GM21528 (cell line): ENCODE data around the gene AP2A1.

ENCODE experiments used
- ATAC-seq: cut with Tn5 transposase; IDR thresholded peaks from one replicate; pipeline ENCODE4 v1.9.1; 2021; ENCODE audit warnings: mild to moderate bottlenecking, moderate library complexity; ENCODE audit not compliant: unreplicated experiment, low FRiP score

The AP2A1 gene

DNA sequence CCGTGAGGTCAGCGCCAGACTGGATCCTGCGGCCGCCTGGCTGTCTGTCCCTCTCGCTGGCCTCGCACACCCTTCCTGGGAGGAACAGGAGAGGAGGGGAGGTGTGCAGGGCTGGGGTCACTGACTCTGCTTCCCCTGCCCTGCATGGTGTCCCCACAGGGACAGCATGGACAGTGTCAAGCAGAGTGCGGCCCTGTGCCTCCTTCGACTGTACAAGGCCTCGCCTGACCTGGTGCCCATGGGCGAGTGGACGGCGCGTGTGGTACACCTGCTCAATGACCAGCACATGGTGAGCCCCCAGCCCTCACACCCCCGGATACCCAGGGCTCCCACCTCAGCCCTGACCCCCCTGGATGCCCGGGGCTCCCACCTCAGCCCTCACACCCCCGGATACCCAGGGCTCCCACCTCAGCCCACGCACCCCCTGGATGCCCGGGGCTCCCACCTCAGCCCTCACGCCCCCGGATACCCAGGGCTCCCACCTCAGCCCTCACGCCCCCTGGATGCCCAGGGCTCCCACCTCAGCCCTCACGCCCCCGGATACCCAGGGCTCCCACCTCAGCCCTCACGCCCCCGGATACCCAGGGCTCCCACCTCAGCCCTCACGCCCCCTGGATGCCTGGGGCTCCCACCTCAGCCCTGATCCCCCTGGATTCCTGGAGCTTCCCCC lies 25.1 kb downstream of the AP2A1 start:
- no peak for ATAC-seq

DNA sequence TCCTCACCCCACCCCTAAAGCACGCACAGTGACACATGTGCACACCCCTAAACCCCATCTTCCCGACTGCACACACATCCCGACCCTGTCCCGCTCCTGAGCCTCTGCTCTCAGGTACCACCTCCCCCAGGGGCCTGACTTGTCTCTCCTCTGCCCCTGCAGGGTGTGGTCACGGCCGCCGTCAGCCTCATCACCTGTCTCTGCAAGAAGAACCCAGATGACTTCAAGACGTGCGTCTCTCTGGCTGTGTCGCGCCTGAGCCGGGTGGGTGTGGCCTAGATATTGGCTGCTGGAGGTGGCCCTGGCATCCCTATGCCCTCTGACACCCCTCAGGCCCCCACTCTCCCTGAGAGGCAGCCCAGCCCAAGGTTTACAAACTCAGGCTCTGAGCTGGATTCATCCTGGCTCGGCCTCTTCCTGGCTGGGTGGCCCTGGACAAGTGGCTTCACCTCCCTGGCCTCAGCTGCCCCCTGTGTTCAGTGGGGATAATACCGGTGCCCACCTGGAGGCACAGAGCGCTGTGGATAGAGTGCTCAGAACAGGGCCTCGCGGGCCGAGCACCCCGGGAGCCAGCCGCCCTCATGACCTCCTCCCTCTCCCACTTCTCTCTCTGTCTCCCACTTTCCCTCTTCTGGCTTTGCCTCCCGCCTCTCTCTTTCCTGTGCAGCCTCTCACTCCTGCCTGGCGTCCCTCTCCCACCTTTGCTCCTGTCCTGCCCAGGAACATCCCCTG lies 26.2 kb downstream of the AP2A1 start:
- ATAC-seq = no peak

DNA sequence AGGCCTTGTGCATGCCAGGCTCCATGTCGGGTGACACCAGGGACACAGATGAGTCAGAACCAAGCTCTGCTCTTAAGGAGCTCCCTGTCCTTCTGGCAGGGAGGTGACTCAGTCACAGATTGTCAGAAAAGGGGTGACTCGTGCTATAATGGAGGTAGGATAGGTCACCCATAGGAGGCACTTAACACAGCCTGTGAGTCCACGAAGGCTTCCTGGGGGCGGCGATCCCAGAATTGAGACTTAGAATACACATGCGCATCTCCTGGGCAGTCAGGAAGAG lies 26.7 kb downstream of the AP2A1 start:
- no peak for ATAC-seq

DNA sequence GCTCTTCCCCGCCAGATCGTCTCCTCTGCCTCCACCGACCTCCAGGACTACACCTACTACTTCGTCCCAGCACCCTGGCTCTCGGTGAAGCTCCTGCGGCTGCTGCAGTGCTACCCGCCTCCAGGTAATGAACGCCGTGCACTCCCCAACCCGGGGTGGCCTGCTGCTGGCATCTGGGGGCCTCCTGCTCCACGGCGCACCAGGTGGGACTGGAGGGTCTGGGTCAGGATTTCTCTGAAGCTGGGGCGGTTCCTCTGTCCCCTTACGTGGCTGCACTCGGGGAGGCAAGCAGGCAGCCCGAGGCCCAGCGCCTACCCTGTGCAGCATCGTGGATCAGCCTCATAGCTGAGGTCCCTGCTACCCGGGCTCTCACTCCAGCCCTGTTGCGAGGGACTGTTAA lies 28.8 kb downstream of the AP2A1 start:
- ATAC-seq = no peak

DNA sequence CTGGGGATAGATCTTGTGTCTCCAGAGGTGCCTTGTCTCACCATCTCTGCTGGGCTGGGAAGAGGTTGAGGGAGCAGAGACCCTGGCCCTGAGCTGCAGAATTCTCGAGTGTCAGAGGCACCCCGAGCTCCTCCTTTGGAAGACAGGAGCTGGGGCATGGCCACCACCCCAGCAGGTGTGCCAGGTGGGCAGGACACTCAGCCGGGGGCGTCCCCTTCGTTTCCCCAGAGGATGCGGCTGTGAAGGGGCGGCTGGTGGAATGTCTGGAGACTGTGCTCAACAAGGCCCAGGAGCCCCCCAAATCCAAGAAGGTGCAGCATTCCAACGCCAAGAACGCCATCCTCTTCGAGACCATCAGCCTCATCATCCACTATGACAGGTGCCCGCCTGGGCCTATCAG lies 31.8 kb downstream of the AP2A1 start:
- ATAC-seq = no peak

DNA sequence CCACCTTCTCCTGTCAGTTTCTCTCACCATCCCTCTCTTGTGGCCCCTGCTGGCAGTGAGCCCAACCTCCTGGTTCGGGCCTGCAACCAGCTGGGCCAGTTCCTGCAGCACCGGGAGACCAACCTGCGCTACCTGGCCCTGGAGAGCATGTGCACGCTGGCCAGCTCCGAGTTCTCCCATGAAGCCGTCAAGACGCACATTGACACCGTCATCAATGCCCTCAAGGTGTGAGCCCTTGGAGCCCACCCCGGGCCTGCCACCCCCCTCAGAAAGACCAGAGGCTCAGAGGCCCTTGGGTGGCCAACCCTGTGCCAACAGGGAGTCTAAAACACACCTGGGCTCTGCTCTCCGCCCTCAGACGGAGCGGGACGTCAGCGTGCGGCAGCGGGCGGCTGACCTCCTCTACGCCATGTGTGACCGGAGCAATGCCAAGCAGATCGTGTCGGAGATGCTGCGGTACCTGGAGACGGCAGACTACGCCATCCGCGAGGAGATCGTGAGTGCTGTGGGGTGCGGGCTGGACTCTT lies 32.5 kb downstream of the AP2A1 start:
- no peak for ATAC-seq

DNA sequence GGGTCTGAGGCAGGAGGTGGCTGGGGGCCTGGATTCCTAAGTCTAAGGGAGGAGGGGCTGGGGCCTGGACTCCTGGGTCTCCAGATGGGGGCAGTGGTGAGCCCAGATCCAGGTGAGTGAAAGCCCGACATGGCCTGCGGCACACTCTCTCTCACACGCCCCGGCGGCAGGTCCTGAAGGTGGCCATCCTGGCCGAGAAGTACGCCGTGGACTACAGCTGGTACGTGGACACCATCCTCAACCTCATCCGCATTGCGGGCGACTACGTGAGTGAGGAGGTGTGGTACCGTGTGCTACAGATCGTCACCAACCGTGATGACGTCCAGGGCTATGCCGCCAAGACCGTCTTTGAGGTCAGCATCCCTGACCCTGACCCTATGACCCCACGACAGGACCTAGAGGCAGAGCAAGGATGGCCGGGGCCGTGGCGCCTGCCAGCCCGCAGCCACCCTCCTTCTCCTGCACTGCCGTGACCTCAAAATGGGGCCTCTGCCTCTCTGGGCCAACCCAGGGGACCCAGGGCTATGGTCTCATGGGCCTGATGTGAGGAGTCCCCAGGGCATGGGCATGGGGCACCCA lies 33.1 kb downstream of the AP2A1 start:
- ATAC-seq = no peak

DNA sequence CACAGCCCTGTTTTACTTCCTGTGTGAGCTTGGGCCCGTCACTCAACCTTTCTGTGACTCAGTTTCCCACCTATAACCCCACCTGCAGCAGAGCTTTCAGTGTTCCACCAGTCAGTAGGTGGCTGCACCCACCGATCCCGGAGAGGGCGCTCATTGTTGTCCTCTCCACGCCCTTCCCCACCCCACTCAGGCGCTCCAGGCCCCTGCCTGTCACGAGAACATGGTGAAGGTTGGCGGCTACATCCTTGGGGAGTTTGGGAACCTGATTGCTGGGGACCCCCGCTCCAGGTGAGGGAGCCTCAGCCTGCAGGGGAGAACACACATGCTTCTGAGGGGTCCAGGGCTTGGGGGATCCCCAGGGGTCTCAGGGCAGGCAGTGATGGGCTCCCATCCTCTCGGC lies 34.0 kb downstream of the AP2A1 start:
- ATAC-seq = no peak

DNA sequence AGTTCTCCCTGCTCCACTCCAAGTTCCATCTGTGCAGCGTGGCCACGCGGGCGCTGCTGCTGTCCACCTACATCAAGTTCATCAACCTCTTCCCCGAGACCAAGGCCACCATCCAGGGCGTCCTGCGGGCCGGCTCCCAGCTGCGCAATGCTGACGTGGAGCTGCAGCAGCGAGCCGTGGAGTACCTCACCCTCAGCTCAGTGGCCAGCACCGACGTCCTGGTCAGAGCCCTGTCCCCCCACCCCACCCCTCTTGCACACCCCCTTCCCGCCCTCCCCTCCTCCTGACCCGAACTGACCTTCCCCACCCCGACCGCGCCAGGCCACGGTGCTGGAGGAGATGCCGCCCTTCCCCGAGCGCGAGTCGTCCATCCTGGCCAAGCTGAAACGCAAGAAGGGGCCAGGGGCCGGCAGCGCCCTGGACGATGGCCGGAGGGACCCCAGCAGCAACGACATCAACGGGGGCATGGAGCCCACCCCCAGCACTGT lies 34.6 kb downstream of the AP2A1 start:
- no peak for ATAC-seq

DNA sequence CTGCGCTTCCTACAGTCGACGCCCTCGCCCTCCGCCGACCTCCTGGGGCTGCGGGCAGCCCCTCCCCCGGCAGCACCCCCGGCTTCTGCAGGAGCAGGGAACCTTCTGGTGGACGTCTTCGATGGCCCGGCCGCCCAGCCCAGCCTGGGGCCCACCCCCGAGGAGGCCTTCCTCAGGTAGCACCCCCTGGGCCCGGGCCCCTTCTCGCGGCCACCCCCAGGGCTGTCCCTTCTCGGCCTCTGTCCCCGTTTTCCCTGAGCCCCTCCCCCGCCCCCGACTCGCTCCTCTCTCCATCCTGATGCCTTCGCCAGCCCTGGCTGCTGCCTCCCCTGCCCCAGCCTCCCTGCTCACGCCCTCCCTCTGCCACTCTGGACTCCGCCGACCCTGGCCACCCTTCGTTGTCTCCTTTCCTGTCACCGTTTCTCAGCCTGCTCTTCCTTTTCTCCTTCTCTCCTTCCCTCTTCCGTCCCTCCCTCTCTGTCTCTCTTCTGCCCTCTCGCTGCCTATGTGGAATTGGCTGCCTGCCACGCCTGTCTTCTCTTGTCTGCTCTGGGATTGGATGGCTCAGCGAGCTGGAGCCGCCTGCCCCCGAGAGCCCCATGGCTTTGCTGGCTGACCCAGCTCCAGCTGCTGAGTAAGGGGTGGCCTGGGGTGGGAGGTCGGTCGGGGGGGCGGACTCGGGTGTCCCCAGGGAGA lies 35.3 kb downstream of the AP2A1 start:
- ATAC-seq = no peak

DNA sequence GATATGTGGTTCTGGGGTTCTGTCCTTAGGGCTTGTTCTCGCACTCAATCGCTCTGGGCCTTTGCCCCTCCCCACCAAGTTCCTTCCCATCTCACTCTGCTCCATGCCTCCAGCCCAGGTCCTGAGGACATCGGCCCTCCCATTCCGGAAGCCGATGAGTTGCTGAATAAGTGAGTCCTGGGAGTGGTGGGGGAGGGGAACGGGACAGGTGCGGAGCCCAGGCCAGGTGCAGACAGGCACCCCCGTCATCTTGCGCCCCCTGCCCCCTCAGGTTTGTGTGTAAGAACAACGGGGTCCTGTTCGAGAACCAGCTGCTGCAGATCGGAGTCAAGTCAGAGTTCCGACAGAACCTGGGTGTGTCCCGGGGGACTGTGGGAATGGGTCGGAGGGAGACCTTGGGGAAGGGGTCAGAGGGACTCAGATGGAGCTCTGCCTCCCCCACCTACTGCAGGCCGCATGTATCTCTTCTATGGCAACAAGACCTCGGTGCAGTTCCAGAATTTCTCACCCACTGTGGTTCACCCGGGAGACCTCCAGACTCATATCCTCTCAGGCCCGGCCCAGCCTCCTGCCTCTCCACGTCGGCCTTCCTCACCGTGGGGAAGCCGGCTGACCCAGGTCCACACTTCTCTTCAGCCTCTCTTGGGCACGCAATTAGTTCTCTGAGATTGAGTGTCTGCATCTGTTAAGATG lies 36.2 kb downstream of the AP2A1 start:
- ATAC-seq = no peak

DNA sequence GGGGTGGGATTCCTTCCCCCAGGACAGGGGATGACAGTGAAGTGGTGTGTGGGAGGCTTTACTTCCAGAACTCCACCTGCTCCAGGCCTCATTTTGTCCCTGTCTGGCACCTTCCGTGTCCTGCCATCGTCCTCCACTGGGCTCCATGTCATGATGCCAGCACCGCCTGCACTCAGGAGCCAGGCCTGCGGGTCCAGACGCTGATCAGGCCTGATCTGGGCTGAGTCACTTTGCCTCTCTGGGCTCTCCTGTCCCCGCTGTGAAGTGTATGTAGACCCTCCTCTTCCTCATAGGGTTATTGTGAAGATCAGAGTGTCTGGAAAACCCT lies 36.7 kb downstream of the AP2A1 start:
- no peak for ATAC-seq

DNA sequence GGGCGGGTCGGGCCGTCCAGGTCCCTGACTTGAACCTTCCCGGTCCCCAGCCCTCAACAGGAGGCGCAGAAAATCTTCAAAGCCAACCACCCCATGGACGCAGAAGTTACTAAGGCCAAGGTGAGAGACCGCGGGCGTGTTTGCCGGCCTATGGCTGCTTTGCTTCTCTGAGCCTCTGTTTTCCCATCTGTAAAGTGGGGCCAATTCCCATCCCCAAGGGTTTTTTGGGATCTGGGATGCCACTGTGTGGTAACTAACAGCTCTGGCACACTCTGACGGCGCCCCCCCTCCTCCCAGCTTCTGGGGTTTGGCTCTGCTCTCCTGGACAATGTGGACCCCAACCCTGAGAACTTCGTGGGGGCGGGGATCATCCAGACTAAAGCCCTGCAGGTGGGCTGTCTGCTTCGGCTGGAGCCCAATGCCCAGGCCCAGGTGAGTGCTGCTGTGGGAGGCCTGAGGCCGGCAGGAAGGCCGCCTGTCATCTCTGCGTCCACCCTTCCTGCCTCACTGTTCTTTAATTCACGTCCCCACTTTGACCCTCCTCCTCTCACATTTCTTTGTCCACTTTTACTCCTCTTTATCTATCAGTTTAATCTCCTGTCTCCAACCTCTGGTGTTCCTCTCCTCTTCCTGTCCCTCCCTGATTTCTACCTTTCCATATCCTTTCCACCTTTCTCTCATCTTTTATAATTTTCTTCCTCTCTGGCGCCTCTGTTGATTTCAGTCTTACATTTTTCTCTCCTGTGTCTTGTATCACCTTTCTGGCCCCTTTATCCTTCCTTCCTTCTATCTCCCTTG lies 39.2 kb downstream of the AP2A1 start:
- ATAC-seq = no peak

DNA sequence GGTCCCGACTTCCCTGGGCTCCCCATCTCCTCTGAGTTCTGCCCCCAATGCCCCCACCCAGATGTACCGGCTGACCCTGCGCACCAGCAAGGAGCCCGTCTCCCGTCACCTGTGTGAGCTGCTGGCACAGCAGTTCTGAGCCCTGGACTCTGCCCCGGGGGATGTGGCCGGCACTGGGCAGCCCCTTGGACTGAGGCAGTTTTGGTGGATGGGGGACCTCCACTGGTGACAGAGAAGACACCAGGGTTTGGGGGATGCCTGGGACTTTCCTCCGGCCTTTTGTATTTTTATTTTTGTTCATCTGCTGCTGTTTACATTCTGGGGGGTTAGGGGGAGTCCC lies 39.8 kb downstream of the AP2A1 start:
- ATAC-seq = no peak

DNA sequence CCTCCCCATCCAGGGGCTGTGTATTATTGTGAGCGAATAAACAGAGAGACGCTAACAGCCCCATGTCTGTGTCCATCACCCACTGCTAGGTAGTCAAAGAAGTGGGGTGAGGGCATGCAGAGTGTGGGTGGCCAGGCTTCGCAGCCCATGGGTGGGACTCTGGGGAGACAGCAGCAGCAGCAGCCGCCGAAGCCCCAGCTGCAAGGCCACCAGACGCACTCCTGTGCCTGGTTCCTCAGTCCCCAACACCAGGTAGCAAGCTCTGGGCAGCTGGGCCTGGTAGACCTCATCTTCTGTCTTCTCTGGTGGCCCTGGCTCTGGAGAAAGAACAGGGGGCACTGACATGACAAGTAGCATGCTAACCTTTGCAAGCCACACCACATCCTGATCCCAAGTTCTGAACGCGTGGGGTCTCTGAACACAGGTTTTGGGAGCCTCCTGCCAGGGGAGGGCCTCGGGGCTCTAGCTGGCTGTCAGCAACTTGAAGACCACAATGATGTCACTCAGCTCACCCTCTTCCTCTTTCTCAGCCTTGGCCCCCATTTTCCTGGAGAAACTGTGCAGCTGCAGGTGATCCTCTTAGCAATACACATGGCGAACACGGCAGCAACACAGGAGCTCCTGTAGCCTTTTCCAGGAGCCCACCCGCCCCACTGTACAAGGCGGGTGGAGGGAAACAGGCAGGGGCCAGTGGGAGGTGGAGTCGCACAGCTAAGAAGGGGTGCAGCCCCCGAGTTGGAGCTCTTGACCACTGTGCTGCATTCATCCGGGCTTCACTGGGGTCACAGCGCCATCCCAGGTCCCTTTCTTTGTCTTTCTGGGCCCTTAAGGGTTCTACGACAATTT lies 40.5 kb downstream of the AP2A1 start:
- ATAC-seq = no peak

DNA sequence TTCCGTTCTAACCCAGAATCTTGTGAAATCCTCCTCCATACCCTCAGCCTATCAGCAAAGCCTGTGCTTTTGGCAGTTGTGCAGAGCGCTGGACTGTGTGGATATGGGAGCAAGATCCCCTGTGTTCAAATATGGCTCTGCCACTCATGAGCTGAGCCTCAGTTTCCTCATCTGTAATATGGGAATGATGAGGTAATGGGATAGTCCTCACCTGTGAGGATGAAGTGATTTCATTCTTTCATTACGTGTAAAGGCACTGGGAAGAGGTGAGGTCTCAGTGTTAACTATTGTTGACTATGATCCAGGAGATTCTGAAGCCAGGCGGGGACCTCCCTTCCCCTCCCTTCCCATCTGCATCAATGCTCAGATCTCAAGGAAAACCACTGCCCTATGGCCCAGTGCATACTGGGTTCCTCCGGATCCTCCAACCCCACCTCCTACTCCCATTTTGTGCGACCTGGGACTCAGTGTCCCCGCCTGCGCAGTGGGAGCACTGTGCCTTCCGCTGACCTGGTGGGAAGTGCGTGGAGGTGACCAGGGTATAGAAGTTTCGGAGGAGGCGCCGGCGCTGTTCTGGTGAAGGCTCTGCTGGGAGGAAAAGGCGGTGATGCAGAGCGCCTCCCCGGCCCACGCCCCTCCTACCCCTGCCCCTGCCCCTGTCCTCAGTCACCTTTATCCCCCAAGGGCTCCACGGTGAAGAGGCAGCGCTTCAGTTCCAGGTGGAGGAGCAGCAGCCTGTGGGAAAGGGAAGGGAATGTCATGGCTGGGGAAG lies 41.3 kb downstream of the AP2A1 start:
- no peak for ATAC-seq

DNA sequence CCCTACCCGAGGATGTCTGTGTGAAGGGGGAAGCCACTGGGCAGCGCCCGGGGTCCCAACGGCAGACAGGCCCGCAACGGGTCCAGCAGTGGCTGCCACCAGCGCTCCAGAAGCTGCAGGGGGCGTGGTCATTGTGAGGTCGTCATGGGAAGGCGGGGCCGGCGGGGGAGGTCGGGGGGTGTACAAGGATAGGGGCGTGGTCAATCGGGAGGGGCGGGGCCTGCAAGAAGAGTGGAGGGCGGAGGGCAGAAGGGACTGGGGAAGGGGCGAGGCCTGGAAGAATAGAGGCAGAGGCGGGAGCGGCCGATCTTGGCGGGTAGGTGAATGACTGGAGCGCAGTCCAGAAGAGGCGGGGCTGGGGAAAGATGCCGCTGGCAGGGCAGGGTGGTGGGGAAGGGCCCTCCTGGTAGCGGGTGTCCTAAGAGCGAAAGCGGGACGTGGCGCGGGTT lies 41.9 kb downstream of the AP2A1 start:
- ATAC-seq = no peak

DNA sequence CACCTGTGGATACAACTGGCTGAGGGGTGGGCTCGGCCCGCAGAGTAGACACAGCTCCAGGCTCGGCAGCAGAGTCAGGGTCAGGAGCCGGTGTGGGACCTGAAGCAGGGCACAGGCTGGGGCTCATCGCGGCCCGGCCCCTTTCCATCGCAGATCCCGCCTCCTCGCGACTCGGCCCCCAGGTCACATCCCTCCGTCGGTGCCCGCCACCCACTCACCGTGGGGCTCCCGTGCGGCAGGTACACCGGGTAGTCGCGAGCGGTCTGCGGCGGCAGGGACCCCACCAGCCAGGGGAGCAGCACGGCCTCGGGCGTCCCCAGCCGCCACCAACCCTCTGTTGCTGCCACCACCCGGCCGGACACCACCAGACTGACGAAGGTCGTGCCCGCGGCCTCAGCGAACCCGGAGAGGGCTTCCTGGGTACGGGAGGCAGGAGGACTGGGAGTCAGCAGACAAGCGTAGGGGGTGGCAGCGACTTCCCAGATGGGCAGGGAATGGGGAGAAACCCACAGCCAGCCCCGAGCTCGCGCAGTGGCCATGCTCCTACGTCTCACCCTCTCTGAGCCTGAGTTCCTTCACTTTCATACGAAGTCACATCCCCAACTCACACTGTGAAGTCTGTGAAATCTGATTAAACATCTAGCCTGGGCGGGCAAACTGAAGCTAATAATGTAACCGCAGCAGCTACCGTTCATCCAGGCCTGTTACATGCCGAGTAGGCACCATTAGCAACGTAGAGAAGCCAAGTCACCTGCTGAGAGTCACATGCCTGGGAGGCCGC lies 42.5 kb downstream of the AP2A1 start:
- no peak for ATAC-seq
